Measurements from ENCODE around the gene SMCO2.

- TF ChIP-seq ZNF565 (CRISPR knock-in tag; conservative IDR thresholded peaks at IDR 0.05; ENCODE audit: low read depth) (no peak), GLIS3 (CRISPR knock-in tag; IDR thresholded peaks at IDR 0.05) (no peak), ZC3H10 (CRISPR knock-in tag; IDR thresholded peaks at IDR 0.05) (no peak), POU6F1 (CRISPR knock-in tag; IDR thresholded peaks at IDR 0.05; ENCODE audit: borderline replicate concordance, low read depth) (no peak), OSR1 (CRISPR knock-in tag; IDR thresholded peaks at IDR 0.05) (no peak)
Measured at GRCh38 chr12:27399074-27399473, 47.5 kb upstream of the SMCO2 start.

Data from SK-N-SH treated with all-trans-retinoic acid at 6 μM for 48 hours (cell line).